ENCODE measurements around the gene PGM2L1. TPM values are rescaled to one million over a fixed set of nuclear protein-coding genes. Genes with fewer than 3 reads are reported as not detected.
"Not testable (repeated sequence)": the region's sequence is repeated elsewhere in the genome, so short reads cannot be mapped to it uniquely, and the experiment has no call there.

PGM2L1 gene
- total RNA-seq, 1 donor from 2014 or later: 17.1 TPM

GRCh38 chr11:74354036-74354435 is 44.2 kb downstream of the PGM2L1 start:
- H3K4me1 Mint-ChIP-seq (ENCODE audit: low read depth): peaks cover 4% of the 10 kb centered on the region
- DNase-seq (ENCODE audit: low spot score): no peak
- no peak overlapping the region for H3K27ac Mint-ChIP-seq
- intact Hi-C loops (cut with micrococcal nuclease): no loop called here
- no peak overlapping the region for H3K4me3 Mint-ChIP-seq (ENCODE audit: low read depth)
- H3K36me3 Mint-ChIP-seq (ENCODE audit: low read depth): peaks cover 23% of the 10 kb centered on the region
- H3K27me3 Mint-ChIP-seq (ENCODE audit: low read depth): no peaks in the 10 kb centered on the region
- H3K9me3 Mint-ChIP-seq: no peaks in the 10 kb centered on the region

DNA sequence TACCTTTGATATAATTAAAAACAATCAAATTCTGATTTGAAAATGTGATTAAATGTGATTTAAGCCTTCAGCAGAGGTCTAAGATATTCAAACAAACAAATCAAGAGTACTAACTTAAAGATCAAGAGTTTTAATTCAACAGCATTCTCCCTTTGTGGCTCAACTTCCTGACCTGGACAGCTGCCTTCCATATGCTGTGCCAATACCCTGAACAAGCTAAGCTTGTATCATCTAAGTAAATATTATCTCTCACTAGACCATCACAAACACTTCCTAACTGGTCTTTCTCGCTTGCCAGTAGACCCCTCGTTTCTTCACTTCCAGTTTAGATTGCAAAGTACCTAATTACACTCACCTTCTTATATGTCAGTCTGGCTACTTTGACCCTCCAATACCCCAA is 50.9 kb downstream of the PGM2L1 start:
- H3K36me3 Mint-ChIP-seq (ENCODE audit: low read depth): peaks cover 33% of the 10 kb centered on the region
- H3K27ac Mint-ChIP-seq: no peak overlapping the region
- no peak overlapping the region for H3K4me3 Mint-ChIP-seq (ENCODE audit: low read depth)
- peaks cover 2% of the 10 kb centered on the region for H3K4me1 Mint-ChIP-seq (ENCODE audit: low read depth)
- no peak for DNase-seq (ENCODE audit: low spot score)
- H3K27me3 Mint-ChIP-seq (ENCODE audit: low read depth): no peaks in the 10 kb centered on the region
- no peaks in the 10 kb centered on the region for H3K9me3 Mint-ChIP-seq
- intact Hi-C loops (cut with micrococcal nuclease): no loop called here

DNA sequence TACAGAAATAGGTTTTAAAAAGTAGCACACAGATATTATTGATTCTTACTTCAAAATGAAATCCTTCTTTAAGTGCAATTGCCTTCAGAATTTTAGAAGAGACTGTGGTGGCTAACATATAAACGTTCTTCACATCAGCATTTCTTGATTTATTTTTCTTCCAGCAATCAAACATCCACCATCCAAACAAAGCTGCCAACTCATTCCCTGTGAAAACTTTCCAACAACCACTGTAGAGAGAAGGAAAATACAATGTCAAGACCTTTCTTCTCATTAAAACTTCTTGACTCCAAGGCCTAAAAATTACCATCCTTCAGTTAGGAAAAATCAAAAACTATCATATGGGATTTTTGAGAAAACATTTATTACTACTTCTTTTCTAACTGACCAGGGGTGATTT is 52.8 kb downstream of the PGM2L1 start:
- DNase-seq (ENCODE audit: low spot score): no peak
- no peaks in the 10 kb centered on the region for H3K27me3 Mint-ChIP-seq (ENCODE audit: low read depth)
- H3K4me1 Mint-ChIP-seq (ENCODE audit: low read depth): peaks cover 2% of the 10 kb centered on the region
- intact Hi-C loops (cut with micrococcal nuclease): no loop called here
- H3K9me3 Mint-ChIP-seq: no peaks in the 10 kb centered on the region
- H3K36me3 Mint-ChIP-seq (ENCODE audit: low read depth): peaks cover 41% of the 10 kb centered on the region
- H3K4me3 Mint-ChIP-seq (ENCODE audit: low read depth): no peak overlapping the region
- H3K27ac Mint-ChIP-seq: no peak overlapping the region

DNA sequence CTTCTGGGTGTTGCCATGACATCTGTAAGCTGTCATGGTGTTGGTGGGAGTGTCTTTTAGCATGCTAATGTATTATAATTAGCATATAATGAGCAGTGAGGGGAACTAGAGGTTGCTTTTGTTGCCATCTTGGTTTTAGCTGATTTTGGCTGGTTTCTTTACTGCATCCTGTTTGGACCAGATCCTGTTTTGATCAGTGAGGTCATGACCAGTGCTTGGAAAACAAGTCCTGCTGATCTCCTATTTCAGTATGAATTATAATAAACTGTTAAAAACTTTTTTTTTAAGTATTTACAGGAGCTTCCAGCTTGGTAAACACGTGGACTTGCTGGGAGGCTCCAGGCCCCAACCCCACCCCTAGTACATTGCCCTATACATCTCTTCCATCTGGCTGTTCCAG is 56.3 kb downstream of the PGM2L1 start:
- Mint-ChIP-seq H3K4me1 (ENCODE audit: low read depth) (no peaks in the 10 kb centered on the region), H3K27me3 (ENCODE audit: low read depth) (no peaks in the 10 kb centered on the region), H3K36me3 (ENCODE audit: low read depth) (peaks cover 40% of the 10 kb centered on the region), H3K9me3 (no peaks in the 10 kb centered on the region), H3K27ac (no peak overlapping the region), H3K4me3 (ENCODE audit: low read depth) (no peak overlapping the region)
- no peak for DNase-seq (ENCODE audit: low spot score)
- intact Hi-C loops (cut with micrococcal nuclease): no loop called here

- DNase-seq (ENCODE audit: low spot score): no peak
- no peaks in the 10 kb centered on the region for H3K4me1 Mint-ChIP-seq (ENCODE audit: low read depth)
- no peak overlapping the region for H3K27ac Mint-ChIP-seq
- peaks cover 31% of the 10 kb centered on the region for H3K36me3 Mint-ChIP-seq (ENCODE audit: low read depth)
- H3K27me3 Mint-ChIP-seq (ENCODE audit: low read depth): no peaks in the 10 kb centered on the region
- no peak overlapping the region for H3K4me3 Mint-ChIP-seq (ENCODE audit: low read depth)
- no peaks in the 10 kb centered on the region for H3K9me3 Mint-ChIP-seq
- intact Hi-C loops (cut with micrococcal nuclease): no loop called here
These were observed 58.6 kb downstream of the PGM2L1 start for GRCh38 chr11:74339619-74340018.

DNA sequence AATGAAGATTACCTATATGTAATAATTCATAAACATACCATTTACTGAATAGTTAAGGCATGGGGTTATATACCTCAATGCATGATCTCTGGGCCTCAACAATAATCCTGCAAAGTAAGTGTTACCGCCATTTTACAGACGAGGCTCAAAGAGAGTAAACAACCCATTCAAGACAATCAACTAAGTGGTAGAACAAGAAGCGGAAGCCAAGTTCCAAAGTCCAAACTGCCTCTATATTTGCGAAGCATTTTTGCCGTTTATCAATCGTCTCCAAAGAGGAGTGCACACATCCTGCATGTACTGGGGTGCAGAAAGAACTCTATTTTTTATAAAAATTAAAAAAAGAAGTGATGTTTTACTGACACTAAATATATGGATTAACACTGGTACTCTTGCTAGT is 59.3 kb downstream of the PGM2L1 start:
- intact Hi-C loops (cut with micrococcal nuclease): no loop called here
- no peak for DNase-seq (ENCODE audit: low spot score)
- Mint-ChIP-seq H3K36me3 (ENCODE audit: low read depth) (peaks cover 29% of the 10 kb centered on the region), H3K9me3 (no peaks in the 10 kb centered on the region), H3K27ac (no peak overlapping the region), H3K27me3 (ENCODE audit: low read depth) (no peaks in the 10 kb centered on the region), H3K4me1 (ENCODE audit: low read depth) (no peaks in the 10 kb centered on the region), H3K4me3 (ENCODE audit: low read depth) (no peak overlapping the region)

GRCh38 chr11:74333193-74333592 is 65.0 kb downstream of the PGM2L1 start:
- no peaks in the 10 kb centered on the region for H3K9me3 Mint-ChIP-seq

GRCh38 chr11:74332291-74332690 is 65.9 kb downstream of the PGM2L1 start:
- H3K4me3 Mint-ChIP-seq (ENCODE audit: low read depth): no peak overlapping the region
- no peak overlapping the region for H3K27ac Mint-ChIP-seq
- H3K4me1 Mint-ChIP-seq (ENCODE audit: low read depth): no peaks in the 10 kb centered on the region
- no peaks in the 10 kb centered on the region for H3K27me3 Mint-ChIP-seq (ENCODE audit: low read depth)
- no peak for DNase-seq (ENCODE audit: low spot score)
- intact Hi-C loops (cut with micrococcal nuclease): no loop called here
- H3K9me3 Mint-ChIP-seq: no peaks in the 10 kb centered on the region
- H3K36me3 Mint-ChIP-seq (ENCODE audit: low read depth): no peaks in the 10 kb centered on the region

More at GRCh38 chr11:74333193-74333592, 65.0 kb downstream of the PGM2L1 start:
- Mint-ChIP-seq H3K27ac (no peak overlapping the region), H3K27me3 (ENCODE audit: low read depth) (no peaks in the 10 kb centered on the region), H3K4me3 (ENCODE audit: low read depth) (no peak overlapping the region), H3K36me3 (ENCODE audit: low read depth) (no peaks in the 10 kb centered on the region), H3K4me1 (ENCODE audit: low read depth) (no peaks in the 10 kb centered on the region)
- intact Hi-C loops (cut with micrococcal nuclease): no loop called here
- no peak for DNase-seq (ENCODE audit: low spot score)

GRCh38 chr11:74331000-74331399 is 67.2 kb downstream of the PGM2L1 start:
- H3K27me3 Mint-ChIP-seq (ENCODE audit: low read depth); H3K27ac Mint-ChIP-seq; H3K4me1 Mint-ChIP-seq (ENCODE audit: low read depth); H3K9me3 Mint-ChIP-seq; H3K36me3 Mint-ChIP-seq (ENCODE audit: low read depth); DNase-seq (ENCODE audit: low spot score); H3K4me3 Mint-ChIP-seq (ENCODE audit: low read depth); intact Hi-C loops (cut with micrococcal nuclease): not testable (repeated sequence)

DNA sequence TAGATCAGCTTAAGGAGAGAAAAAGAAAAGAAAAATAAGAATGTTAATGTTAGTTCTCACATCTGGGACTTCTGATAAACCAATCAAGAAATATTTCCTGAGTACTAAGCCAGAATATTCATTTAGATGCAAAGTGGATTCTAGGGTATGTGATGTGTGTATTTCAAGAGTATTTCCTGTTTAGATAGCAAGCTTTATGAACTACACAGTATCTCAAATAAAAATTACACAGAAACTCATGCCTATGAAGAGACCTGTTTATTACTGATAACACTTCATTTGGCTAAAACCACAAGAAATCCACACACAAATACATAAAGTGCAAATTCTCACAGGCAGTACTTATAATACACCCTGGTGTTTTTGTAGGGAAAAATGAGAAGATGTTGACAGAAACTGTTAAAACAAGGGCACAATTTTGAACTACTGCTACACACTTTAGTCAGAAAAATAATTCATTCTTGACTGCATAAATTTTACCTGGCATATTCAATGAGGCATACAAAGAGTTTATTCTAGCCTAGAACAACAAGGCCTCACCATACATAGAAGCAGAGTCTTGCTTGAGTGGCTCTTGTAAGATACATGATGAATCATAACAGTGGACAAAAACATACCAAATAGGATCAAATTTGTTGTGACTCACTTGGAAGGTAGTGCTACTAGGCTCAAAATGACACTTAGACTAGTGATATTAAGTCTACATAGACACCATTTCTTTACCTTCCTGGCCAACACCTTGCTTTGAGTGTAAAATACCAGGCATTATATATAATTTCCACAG is 68.0 kb downstream of the PGM2L1 start:
- no peaks in the 10 kb centered on the region for H3K36me3 Mint-ChIP-seq (ENCODE audit: low read depth)
- no peak overlapping the region for H3K4me3 Mint-ChIP-seq (ENCODE audit: low read depth)
- intact Hi-C loops (cut with micrococcal nuclease): no loop called here
- DNase-seq (ENCODE audit: low spot score): no peak
- H3K9me3 Mint-ChIP-seq: no peaks in the 10 kb centered on the region
- no peaks in the 10 kb centered on the region for H3K4me1 Mint-ChIP-seq (ENCODE audit: low read depth)
- H3K27ac Mint-ChIP-seq: no peak overlapping the region
- no peaks in the 10 kb centered on the region for H3K27me3 Mint-ChIP-seq (ENCODE audit: low read depth)

- Mint-ChIP-seq H3K36me3 (ENCODE audit: low read depth) (no peaks in the 10 kb centered on the region), H3K4me3 (ENCODE audit: low read depth) (no peak overlapping the region), H3K9me3 (no peaks in the 10 kb centered on the region), H3K27ac (no peak overlapping the region), H3K27me3 (ENCODE audit: low read depth) (peaks cover 7% of the 10 kb centered on the region), H3K4me1 (ENCODE audit: low read depth) (no peaks in the 10 kb centered on the region)
- intact Hi-C loops (cut with micrococcal nuclease): no loop called here
- no peak for DNase-seq (ENCODE audit: low spot score)
These were observed 71.2 kb downstream of the PGM2L1 start for GRCh38 chr11:74327076-74327475.

DNA sequence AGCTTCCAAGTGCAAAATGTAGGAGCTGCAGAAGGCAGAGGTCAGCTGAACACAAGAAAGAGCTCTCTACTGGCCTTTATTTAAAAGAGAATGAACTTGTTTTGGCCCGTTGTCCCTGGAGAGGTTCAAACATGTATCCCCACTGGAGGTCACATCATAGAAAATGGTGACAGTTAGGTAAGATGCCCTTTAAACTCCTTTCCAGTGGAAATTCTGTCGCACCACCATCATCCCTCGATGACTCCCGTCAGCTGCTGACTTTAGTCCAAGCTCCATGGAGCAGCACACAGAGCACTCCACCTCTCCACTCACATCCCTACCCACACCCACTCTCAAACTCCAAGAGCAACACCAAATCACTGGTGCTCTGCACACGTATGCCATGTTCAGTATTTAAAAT is 71.6 kb downstream of the PGM2L1 start:
- H3K4me1 Mint-ChIP-seq (ENCODE audit: low read depth): no peaks in the 10 kb centered on the region
- no peaks in the 10 kb centered on the region for H3K36me3 Mint-ChIP-seq (ENCODE audit: low read depth)
- H3K27me3 Mint-ChIP-seq (ENCODE audit: low read depth): peaks cover 11% of the 10 kb centered on the region
- H3K4me3 Mint-ChIP-seq (ENCODE audit: low read depth): no peak overlapping the region
- DNase-seq (ENCODE audit: low spot score): no peak
- H3K27ac Mint-ChIP-seq: no peak overlapping the region
- no peaks in the 10 kb centered on the region for H3K9me3 Mint-ChIP-seq
- intact Hi-C loops (cut with micrococcal nuclease): no loop called here

GRCh38 chr11:74325649-74326645 is 72.3 kb downstream of the PGM2L1 start:
- H3K4me1 Mint-ChIP-seq (ENCODE audit: low read depth): no peaks in the 10 kb centered on the region
- intact Hi-C loops (cut with micrococcal nuclease): no loop called here
- no peaks in the 10 kb centered on the region for H3K36me3 Mint-ChIP-seq (ENCODE audit: low read depth)
- H3K4me3 Mint-ChIP-seq (ENCODE audit: low read depth): no peak overlapping the region
- H3K27ac Mint-ChIP-seq: no peak overlapping the region
- DNase-seq (ENCODE audit: low spot score): no peak
- H3K9me3 Mint-ChIP-seq: no peaks in the 10 kb centered on the region
- H3K27me3 Mint-ChIP-seq (ENCODE audit: low read depth): peaks cover 11% of the 10 kb centered on the region

All from activated T-helper 2 cell treated with anti-CD3 and anti-CD28 coated beads, Interferon-gamma antibody, Interleukin-2, Interleukin-4, amounts not matched to agents 10 μg/mL and 5 μg/mL and 100 μg/mL, durations not matched to agents 14 hours and 24 hours and 36 hours (primary cell).